ENCODE measurements around the gene MTCL1. TPM values are rescaled to one million over a fixed set of nuclear protein-coding genes. Genes with fewer than 3 reads are reported as not detected.

MTCL1 gene
- total RNA-seq, 1 experiment from 2014 or later, result 11.6 TPM

GRCh38 chr18:8699948-8700347, 5.4 kb upstream of the MTCL1 start:
- Mint-ChIP-seq H3K9me3 (ENCODE audit: unreplicated experiment) (no peaks in the 10 kb centered on the region), H3K27ac (ENCODE audit: low read depth, unreplicated experiment) (no peak overlapping the region), H3K4me1 (ENCODE audit: insufficient read depth, unreplicated experiment) (peaks cover 12% of the 10 kb centered on the region), H3K4me3 (ENCODE audit: unreplicated experiment) (no peak overlapping the region), H3K27me3 (ENCODE audit: insufficient read depth, unreplicated experiment) (no peaks in the 10 kb centered on the region), H3K36me3 (ENCODE audit: insufficient read depth, unreplicated experiment) (peaks cover 5% of the 10 kb centered on the region)
- DNase-seq (ENCODE audit: unreplicated experiment), result no peak
- CTCF ChIA-PET, result interaction anchor here (0.6 to 6.5 kb wide), 5 partner anchors 12 to 288 kb away, joined by 3 to 35 read pairs (median 4); no protein-coding TSS in a partner anchor
- no TSS peak for BruUV-seq (replicated peaks)
- POLR2A ChIA-PET, result interaction anchor here (1.8 kb wide), 1 partner anchor 190 kb away, joined by 4 read pairs; no protein-coding TSS in a partner anchor
- TF ChIP-seq, protein P1, sequence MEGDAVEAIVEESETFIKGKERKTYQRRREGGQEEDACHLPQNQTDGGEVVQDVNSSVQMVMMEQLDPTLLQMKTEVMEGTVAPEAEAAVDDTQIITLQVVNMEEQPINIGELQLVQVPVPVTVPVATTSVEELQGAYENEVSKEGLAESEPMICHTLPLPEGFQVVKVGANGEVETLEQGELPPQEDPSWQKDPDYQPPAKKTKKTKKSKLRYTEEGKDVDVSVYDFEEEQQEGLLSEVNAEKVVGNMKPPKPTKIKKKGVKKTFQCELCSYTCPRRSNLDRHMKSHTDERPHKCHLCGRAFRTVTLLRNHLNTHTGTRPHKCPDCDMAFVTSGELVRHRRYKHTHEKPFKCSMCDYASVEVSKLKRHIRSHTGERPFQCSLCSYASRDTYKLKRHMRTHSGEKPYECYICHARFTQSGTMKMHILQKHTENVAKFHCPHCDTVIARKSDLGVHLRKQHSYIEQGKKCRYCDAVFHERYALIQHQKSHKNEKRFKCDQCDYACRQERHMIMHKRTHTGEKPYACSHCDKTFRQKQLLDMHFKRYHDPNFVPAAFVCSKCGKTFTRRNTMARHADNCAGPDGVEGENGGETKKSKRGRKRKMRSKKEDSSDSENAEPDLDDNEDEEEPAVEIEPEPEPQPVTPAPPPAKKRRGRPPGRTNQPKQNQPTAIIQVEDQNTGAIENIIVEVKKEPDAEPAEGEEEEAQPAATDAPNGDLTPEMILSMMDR (IDR thresholded peaks at IDR 0.05; ENCODE audit: unreplicated experiment), result no peak
- intact Hi-C loops (cut with micrococcal nuclease), result loop anchor here (5.0 kb wide), 2 partner anchors 357 to 447 kb away; no protein-coding TSS in a partner anchor

DNA sequence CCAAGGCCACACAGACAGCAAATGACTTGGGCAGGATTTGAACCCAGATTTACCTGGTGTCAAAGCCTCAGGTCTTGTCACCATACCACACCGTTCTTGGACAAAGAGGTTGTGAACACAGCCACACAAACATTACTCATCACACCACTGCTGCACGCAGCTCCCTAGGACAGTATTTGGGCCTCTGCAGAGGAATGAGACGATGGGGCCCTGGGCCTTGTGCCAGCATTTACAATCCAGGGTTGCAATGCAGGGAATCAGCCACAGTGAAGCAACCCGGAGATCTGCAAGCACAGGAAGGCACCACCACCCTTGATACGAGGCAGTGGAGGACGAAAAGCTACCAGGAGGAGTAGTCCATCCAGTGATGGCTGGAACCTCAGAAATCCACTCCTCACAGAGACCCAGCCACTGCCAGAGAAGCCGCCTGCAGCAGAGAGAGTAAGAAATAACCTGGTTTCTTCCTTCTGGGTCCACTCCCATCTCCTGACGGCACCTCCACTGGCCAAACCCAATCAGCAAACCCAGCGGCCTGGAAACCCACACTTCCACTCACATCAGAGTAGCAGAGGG, 3.7 kb upstream of the MTCL1 start:
- H3K36me3 Mint-ChIP-seq (ENCODE audit: insufficient read depth, unreplicated experiment), result peaks cover 7% of the 10 kb centered on the region
- peaks cover 12% of the 10 kb centered on the region for H3K4me1 Mint-ChIP-seq (ENCODE audit: insufficient read depth, unreplicated experiment)
- POLR2A ChIA-PET, result interaction anchor here (0.8 to 1.8 kb wide), 3 partner anchors 16 to 277 kb away, joined by 3 to 5 read pairs (median 4); no protein-coding TSS in a partner anchor
- CTCF ChIA-PET, result interaction anchor here (0.6 to 6.5 kb wide), 4 partner anchors 29 to 286 kb away, joined by 3 to 35 read pairs (median 4); no protein-coding TSS in a partner anchor
- H3K27me3 Mint-ChIP-seq (ENCODE audit: insufficient read depth, unreplicated experiment), result no peaks in the 10 kb centered on the region
- TF ChIP-seq, protein P1 (IDR thresholded peaks at IDR 0.05; ENCODE audit: unreplicated experiment), result no peak
- BruUV-seq (replicated peaks), result no TSS peak
- H3K4me3 Mint-ChIP-seq (ENCODE audit: unreplicated experiment), result no peak overlapping the region
- H3K9me3 Mint-ChIP-seq (ENCODE audit: unreplicated experiment), result no peaks in the 10 kb centered on the region
- no peak overlapping the region for H3K27ac Mint-ChIP-seq (ENCODE audit: low read depth, unreplicated experiment)
- peak; percentile 80 for DNase-seq (ENCODE audit: unreplicated experiment)
- intact Hi-C loops (cut with micrococcal nuclease), result loop anchor here (5.0 kb wide), 1 partner anchor 356 kb away; no protein-coding TSS in a partner anchor

DNA sequence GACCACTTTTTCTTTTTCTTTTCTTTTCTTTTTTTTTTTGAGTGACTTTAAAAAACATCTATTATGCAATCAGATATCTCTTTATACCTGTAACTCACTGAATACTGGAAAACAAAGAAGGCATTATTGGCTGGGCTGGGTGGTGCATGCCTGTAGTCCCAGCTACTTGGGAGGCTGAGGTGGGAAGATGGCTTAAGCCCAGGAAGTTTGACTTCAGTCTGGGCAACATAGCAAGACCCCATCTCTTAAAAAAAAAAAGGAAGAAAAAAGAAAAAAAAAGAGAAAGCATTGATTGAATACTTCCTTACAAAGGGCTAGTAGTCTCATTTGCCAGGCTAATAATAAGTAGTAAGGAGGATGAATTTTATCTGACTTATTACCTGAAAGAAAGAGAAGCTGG, 2.7 kb upstream of the MTCL1 start:
- intact Hi-C loops (cut with micrococcal nuclease), result loop anchor here (5.0 kb wide), 1 partner anchor 355 kb away; no protein-coding TSS in a partner anchor
- no peak overlapping the region for H3K4me3 Mint-ChIP-seq (ENCODE audit: unreplicated experiment)

More for the DNA sequence above, 2.7 kb upstream of the MTCL1 start:
- no peaks in the 10 kb centered on the region for H3K9me3 Mint-ChIP-seq (ENCODE audit: unreplicated experiment)
- H3K4me1 Mint-ChIP-seq (ENCODE audit: insufficient read depth, unreplicated experiment), result peaks cover 20% of the 10 kb centered on the region
- POLR2A ChIA-PET, result no interaction called here
- peaks cover 7% of the 10 kb centered on the region for H3K36me3 Mint-ChIP-seq (ENCODE audit: insufficient read depth, unreplicated experiment)
- no peak overlapping the region for H3K27ac Mint-ChIP-seq (ENCODE audit: low read depth, unreplicated experiment)
- H3K27me3 Mint-ChIP-seq (ENCODE audit: insufficient read depth, unreplicated experiment), result no peaks in the 10 kb centered on the region
- CTCF ChIA-PET, result interaction anchor here (0.6 to 6.5 kb wide), 4 partner anchors 47 to 285 kb away, joined by 4 to 35 read pairs (median 4); no protein-coding TSS in a partner anchor
- TF ChIP-seq, protein P1 (IDR thresholded peaks at IDR 0.05; ENCODE audit: unreplicated experiment), result no peak
- DNase-seq (ENCODE audit: unreplicated experiment), result no peak
- no TSS peak for BruUV-seq (replicated peaks)
